Measurements from ENCODE around the gene HOXC6. TPM values are rescaled to one million over a fixed set of nuclear protein-coding genes. Genes with fewer than 3 reads are reported as not detected.
A peak's percentile ranks its signal among the peaks of the same experiment; 100 is the strongest.

The HOXC6 gene
- total and polyA plus RNA-seq, 9 of the 15 experiments (the other 6 are each of a cell fraction or from before 2014, with no cell fraction given) = 0.06 to 4.0 (median 1.4) TPM

DNA sequence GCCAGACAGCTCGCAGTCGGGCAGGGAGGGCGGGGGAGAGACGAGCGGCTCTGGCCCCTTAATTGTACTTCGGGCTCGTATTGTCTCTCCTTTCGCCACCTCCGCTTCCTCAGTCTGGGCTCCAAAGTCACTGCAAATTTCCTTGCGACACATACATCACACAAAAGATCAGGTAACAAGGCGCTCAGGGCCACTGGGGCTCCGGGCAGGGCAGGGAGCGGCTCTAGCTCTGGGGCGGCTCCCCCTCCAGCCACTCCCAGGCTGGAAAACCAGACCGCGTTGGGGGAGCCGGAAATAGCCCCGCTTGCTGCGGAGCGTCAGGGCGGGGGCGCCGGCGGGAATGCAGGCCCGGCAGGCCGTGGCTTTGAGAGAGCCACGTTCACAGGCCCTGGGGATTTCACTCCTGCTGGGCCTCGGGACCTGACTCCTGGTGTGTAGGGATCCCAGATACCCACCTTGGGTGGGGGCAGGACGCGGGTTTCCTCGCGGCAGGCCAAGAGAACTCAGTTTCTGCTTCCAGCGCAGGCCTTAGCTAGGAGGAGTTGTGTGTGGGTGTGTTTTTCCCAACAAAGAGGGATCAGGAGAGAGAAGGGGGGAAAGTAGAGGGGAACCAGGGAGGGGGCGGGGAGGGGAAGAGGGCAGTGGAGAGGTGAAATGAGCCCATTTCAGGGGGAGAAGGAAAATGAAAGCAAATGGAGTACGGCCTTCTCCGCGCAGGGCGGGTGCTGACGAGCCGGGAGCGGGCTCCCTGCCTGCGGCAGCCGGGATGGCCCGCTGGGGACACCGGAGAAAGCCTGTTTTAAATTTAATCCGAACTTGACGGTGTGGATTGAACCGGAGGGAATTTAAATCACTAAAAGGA lies 32.6 kb upstream of the HOXC6 start (continued):
- TF ChIP-seq, protein P1, sequence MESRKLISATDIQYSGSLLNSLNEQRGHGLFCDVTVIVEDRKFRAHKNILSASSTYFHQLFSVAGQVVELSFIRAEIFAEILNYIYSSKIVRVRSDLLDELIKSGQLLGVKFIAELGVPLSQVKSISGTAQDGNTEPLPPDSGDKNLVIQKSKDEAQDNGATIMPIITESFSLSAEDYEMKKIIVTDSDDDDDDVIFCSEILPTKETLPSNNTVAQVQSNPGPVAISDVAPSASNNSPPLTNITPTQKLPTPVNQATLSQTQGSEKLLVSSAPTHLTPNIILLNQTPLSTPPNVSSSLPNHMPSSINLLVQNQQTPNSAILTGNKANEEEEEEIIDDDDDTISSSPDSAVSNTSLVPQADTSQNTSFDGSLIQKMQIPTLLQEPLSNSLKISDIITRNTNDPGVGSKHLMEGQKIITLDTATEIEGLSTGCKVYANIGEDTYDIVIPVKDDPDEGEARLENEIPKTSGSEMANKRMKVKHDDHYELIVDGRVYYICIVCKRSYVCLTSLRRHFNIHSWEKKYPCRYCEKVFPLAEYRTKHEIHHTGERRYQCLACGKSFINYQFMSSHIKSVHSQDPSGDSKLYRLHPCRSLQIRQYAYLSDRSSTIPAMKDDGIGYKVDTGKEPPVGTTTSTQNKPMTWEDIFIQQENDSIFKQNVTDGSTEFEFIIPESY (CRISPR knock-in tag; IDR thresholded peaks at IDR 0.05) = 0 out of 2 replicates have a peak, but pooled peaks have one; percentile 24
- TF ChIP-seq, protein P2, sequence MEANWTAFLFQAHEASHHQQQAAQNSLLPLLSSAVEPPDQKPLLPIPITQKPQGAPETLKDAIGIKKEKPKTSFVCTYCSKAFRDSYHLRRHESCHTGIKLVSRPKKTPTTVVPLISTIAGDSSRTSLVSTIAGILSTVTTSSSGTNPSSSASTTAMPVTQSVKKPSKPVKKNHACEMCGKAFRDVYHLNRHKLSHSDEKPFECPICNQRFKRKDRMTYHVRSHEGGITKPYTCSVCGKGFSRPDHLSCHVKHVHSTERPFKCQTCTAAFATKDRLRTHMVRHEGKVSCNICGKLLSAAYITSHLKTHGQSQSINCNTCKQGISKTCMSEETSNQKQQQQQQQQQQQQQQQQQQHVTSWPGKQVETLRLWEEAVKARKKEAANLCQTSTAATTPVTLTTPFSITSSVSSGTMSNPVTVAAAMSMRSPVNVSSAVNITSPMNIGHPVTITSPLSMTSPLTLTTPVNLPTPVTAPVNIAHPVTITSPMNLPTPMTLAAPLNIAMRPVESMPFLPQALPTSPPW (CRISPR knock-in tag; IDR thresholded peaks at IDR 0.05) = peak; percentile 79
- TF ChIP-seq, protein P3, sequence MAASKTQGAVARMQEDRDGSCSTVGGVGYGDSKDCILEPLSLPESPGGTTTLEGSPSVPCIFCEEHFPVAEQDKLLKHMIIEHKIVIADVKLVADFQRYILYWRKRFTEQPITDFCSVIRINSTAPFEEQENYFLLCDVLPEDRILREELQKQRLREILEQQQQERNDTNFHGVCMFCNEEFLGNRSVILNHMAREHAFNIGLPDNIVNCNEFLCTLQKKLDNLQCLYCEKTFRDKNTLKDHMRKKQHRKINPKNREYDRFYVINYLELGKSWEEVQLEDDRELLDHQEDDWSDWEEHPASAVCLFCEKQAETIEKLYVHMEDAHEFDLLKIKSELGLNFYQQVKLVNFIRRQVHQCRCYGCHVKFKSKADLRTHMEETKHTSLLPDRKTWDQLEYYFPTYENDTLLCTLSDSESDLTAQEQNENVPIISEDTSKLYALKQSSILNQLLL (CRISPR knock-in tag; IDR thresholded peaks at IDR 0.05; ENCODE audit: borderline replicate concordance) = no peak
- TF ChIP-seq, protein P4, sequence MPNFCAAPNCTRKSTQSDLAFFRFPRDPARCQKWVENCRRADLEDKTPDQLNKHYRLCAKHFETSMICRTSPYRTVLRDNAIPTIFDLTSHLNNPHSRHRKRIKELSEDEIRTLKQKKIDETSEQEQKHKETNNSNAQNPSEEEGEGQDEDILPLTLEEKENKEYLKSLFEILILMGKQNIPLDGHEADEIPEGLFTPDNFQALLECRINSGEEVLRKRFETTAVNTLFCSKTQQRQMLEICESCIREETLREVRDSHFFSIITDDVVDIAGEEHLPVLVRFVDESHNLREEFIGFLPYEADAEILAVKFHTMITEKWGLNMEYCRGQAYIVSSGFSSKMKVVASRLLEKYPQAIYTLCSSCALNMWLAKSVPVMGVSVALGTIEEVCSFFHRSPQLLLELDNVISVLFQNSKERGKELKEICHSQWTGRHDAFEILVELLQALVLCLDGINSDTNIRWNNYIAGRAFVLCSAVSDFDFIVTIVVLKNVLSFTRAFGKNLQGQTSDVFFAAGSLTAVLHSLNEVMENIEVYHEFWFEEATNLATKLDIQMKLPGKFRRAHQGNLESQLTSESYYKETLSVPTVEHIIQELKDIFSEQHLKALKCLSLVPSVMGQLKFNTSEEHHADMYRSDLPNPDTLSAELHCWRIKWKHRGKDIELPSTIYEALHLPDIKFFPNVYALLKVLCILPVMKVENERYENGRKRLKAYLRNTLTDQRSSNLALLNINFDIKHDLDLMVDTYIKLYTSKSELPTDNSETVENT (CRISPR knock-in tag; IDR thresholded peaks at IDR 0.05) = peak; percentile 85
- TF ChIP-seq, protein P5, sequence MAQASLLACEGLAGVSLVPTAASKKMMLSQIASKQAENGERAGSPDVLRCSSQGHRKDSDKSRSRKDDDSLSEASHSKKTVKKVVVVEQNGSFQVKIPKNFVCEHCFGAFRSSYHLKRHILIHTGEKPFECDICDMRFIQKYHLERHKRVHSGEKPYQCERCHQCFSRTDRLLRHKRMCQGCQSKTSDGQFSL (CRISPR knock-in tag; IDR thresholded peaks at IDR 0.05) = peak; percentile 91
- TF ChIP-seq, protein P5 (tag; IDR thresholded peaks at IDR 0.05) = peak in 1 of 2 experiments; percentile 90; a peak in 2 of 4 replicates
- TF ChIP-seq MIER1 (IDR thresholded peaks at IDR 0.05; ENCODE audit: low read depth) (0 out of 2 replicates have a peak, but pooled peaks have one; percentile 16), L3MBTL2 (IDR thresholded peaks at IDR 0.05) (peak; percentile 61; the same call in 1 of the 2 replicates), MAZ (CRISPR knock-in tag; conservative IDR thresholded peaks at IDR 0.05 in 1 of 2, IDR thresholded peaks at IDR 0.05 in 1 of 2) (peak; percentile 89 to 96), FOXK2 (conservative IDR thresholded peaks at IDR 0.05 in 1 of 2, IDR thresholded peaks at IDR 0.05 in 1 of 2; ENCODE audit: low read depth in 2 of 2) (peak in 1 of 2 experiments; percentile 7; a peak in 1 of 4 replicates), ZNF707 (CRISPR knock-in tag; conservative IDR thresholded peaks at IDR 0.05) (no peak), BRD9 (IDR thresholded peaks at IDR 0.05; ENCODE audit: low read depth, partially characterized antibody) (peak; percentile 30)
- TF ChIP-seq, protein P6, sequence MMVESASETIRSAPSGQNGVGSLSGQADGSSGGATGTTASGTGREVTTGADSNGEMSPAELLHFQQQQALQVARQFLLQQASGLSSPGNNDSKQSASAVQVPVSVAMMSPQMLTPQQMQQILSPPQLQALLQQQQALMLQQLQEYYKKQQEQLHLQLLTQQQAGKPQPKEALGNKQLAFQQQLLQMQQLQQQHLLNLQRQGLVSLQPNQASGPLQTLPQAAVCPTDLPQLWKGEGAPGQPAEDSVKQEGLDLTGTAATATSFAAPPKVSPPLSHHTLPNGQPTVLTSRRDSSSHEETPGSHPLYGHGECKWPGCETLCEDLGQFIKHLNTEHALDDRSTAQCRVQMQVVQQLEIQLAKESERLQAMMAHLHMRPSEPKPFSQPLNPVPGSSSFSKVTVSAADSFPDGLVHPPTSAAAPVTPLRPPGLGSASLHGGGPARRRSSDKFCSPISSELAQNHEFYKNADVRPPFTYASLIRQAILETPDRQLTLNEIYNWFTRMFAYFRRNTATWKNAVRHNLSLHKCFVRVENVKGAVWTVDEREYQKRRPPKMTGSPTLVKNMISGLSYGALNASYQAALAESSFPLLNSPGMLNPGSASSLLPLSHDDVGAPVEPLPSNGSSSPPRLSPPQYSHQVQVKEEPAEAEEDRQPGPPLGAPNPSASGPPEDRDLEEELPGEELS (CRISPR knock-in tag; IDR thresholded peaks at IDR 0.05; ENCODE audit: borderline replicate concordance) = no peak
